IMR-90 (cell line): Measurements from ENCODE around the gene EML1. TPM values are rescaled to one million over a fixed set of nuclear protein-coding genes. Genes with fewer than 3 reads are reported as not detected.

Experiments
- ATAC-seq: fragments of 200-7000 bp; cut with Tn5 transposase; 2 replicates; pipeline ENCODE4 v1.9.1; 2020; ENCODE audit warnings: low read depth, mild to moderate bottlenecking, moderate library complexity
- BruUV-seq: library from RNA; stranded (reverse); fragments of 400-500 nt; replicated peaks from 2 replicates; lab custom pipeline; 2021; lab: Mats Ljungman, UMichigan
- CTCF ChIA-PET: fragments of 300-600 bp; formaldehyde crosslinking; extraction: SDS; loops from one replicate; lab custom pipeline; 2021; ENCODE audit warnings: antibody characterized with exemption; lab: Yijun Ruan, JAX
- POLR2A ChIA-PET: fragments of 300-600 bp; sonication (Branson Sonifier 250); formaldehyde crosslinking; loops from one replicate; lab custom pipeline; 2022; ENCODE audit warnings: antibody characterized with exemption; ENCODE audit not compliant: unreplicated experiment; lab: Charles Lee
- DNase-seq: peaks from one replicate; pipeline ENCODE4 v3.0.0; 2013
- H2AFZ ChIP-seq: replicated peaks from 2 replicates; pipeline ENCODE3; 2013; ENCODE audit warnings: low read length, mild to moderate bottlenecking; ENCODE audit not compliant: poor library complexity
- H2AK5ac ChIP-seq: 2 replicates; pipeline ENCODE4 v1.6.1; 2013; ENCODE audit warnings: low read depth, low read length, inconsistent platforms
- H2AK9ac ChIP-seq: replicated peaks from 2 replicates; pipeline ENCODE3; 2013; ENCODE audit warnings: mild to moderate bottlenecking, low read depth, low read length, moderate library complexity; ENCODE audit not compliant: poor library complexity
- H2BK120ac ChIP-seq: 2 replicates; pipeline ENCODE4 v1.6.1; 2013; ENCODE audit warnings: low read depth, low read length, inconsistent platforms
- H2BK15ac ChIP-seq: 3 replicates; pipeline ENCODE4 v1.6.1; 2013; ENCODE audit warnings: low read depth, low read length, inconsistent platforms
- H2BK20ac ChIP-seq: 2 replicates; pipeline ENCODE4 v1.6.1; 2013; ENCODE audit warnings: low read depth, mild to moderate bottlenecking, inconsistent platforms, low read length, moderate library complexity
- H2BK5ac ChIP-seq: 2 replicates; pipeline ENCODE4 v1.6.1; 2013; ENCODE audit warnings: mild to moderate bottlenecking, low read depth, low read length, inconsistent platforms; ENCODE audit not compliant: poor library complexity, severe bottlenecking
- H3K14ac ChIP-seq: replicated peaks from 2 replicates; pipeline ENCODE4 v1.6.1; 2013; ENCODE audit warnings: low read depth, low read length, inconsistent platforms
- H3K18ac ChIP-seq: 2 replicates; pipeline ENCODE4 v1.6.1; 2013; ENCODE audit warnings: low read depth, low read length, control low read depth
- H3K23ac ChIP-seq: 2 replicates; pipeline ENCODE4 v1.6.1; 2013; ENCODE audit warnings: low read depth, low read length, inconsistent platforms
- H3K27ac ChIP-seq: 2 replicates; pipeline ENCODE4 v1.5.1; 2013; ENCODE audit warnings: mild to moderate bottlenecking, control low read depth, low read length; ENCODE audit not compliant: insufficient read depth
- H3K27me3 ChIP-seq: 2 replicates; pipeline ENCODE4 v1.6.1; 2013; ENCODE audit warnings: low read length; ENCODE audit not compliant: control insufficient read depth, insufficient read depth
- H3K36me3 ChIP-seq: 2 replicates; pipeline ENCODE4 v1.6.1; 2013; ENCODE audit warnings: low read length, mixed read lengths; ENCODE audit not compliant: control insufficient read depth, insufficient read depth
- H3K4ac ChIP-seq: 2 replicates; pipeline ENCODE4 v1.6.1; 2013; ENCODE audit warnings: low read depth, low read length, inconsistent platforms
- H3K4me1 ChIP-seq: 2 replicates; pipeline ENCODE4 v1.6.1; 2013; ENCODE audit warnings: low read length, mixed read lengths; ENCODE audit not compliant: control insufficient read depth, insufficient read depth
- H3K4me2 ChIP-seq: 2 replicates; pipeline ENCODE4 v1.6.1; 2013; ENCODE audit warnings: low read depth, mild to moderate bottlenecking, control low read depth, low read length, moderate library complexity
- H3K4me3 ChIP-seq: 2 replicates; pipeline ENCODE4 v1.5.1; 2013; ENCODE audit warnings: low read depth, mild to moderate bottlenecking, control low read depth, low read length, moderate library complexity; ENCODE audit not compliant: insufficient read depth
- H3K56ac ChIP-seq: 2 replicates; pipeline ENCODE4 v1.6.1; 2013; ENCODE audit warnings: low read length, inconsistent platforms; ENCODE audit not compliant: insufficient read depth; ENCODE audit errors: extremely low read depth
- H3K79me1 ChIP-seq, 2 experiments: 2 replicates each; pipeline ENCODE4 v1.6.1; 2013; ENCODE audit warnings: low read length in 2 of 2, inconsistent platforms in 1 of 2, low read depth in 1 of 2
- H3K9ac ChIP-seq: 2 replicates; pipeline ENCODE4 v1.6.1; 2013; ENCODE audit warnings: low read depth, low read length, control low read depth
- H3K9me1 ChIP-seq: 2 replicates; pipeline ENCODE4 v1.6.1; 2013; ENCODE audit warnings: low read length, inconsistent platforms; ENCODE audit not compliant: insufficient read depth
- H3K9me3 ChIP-seq: 2 replicates; pipeline ENCODE4 v1.6.1; 2013; ENCODE audit warnings: low read length; ENCODE audit not compliant: control insufficient read depth, insufficient read depth
- H4K20me1 ChIP-seq: 2 replicates; pipeline ENCODE4 v1.6.1; 2013; ENCODE audit warnings: low read length, inconsistent platforms; ENCODE audit not compliant: insufficient read depth
- H4K5ac ChIP-seq: 2 replicates; pipeline ENCODE4 v1.6.1; 2013; ENCODE audit warnings: mild to moderate bottlenecking, low read depth, low read length, control low read depth
- H4K8ac ChIP-seq, 2 experiments: 2 replicates each; pipeline ENCODE4 v1.6.1; 2013; ENCODE audit warnings: low read depth in 2 of 2, low read length in 2 of 2, control low read depth in 1 of 2, inconsistent platforms in 1 of 2
- H4K91ac ChIP-seq: 2 replicates; pipeline ENCODE4 v1.6.1; 2013; ENCODE audit warnings: low read depth, low read length, inconsistent platforms; ENCODE audit not compliant: insufficient read depth
- BHLHE40 ChIP-seq: fragments of 150-350 bp; IDR thresholded peaks from 2 replicates; pipeline ENCODE4 v1.6.1; 2016; ENCODE audit warnings: mild to moderate bottlenecking, low read depth, low read length
- CEBPB ChIP-seq: IDR thresholded peaks from 2 replicates; pipeline ENCODE4 v1.6.1; 2012; ENCODE audit warnings: low read depth, low read length, improper control_type of control experiment
- CHD1 ChIP-seq: IDR thresholded peaks from 2 replicates; pipeline ENCODE4 v1.6.1; 2012; ENCODE audit warnings: low read depth, low read length, improper control_type of control experiment
- CTCF ChIP-seq: conservative IDR thresholded peaks from 2 replicates; pipeline ENCODE4 v1.5.1; 2012; ENCODE audit warnings: mild to moderate bottlenecking, low read depth, low read length, improper control_type of control experiment
- FOS ChIP-seq: fragments of 150-350 bp; IDR thresholded peaks from 2 replicates; pipeline ENCODE4 v1.6.1; 2016; ENCODE audit warnings: low read depth, low read length
- MAFK ChIP-seq: IDR thresholded peaks from 2 replicates; pipeline ENCODE4 v1.6.1; 2012; ENCODE audit warnings: low read depth, low read length, improper control_type of control experiment
- NFE2L2 ChIP-seq: fragments of 150-350 bp; IDR thresholded peaks from 2 replicates; pipeline ENCODE4 v1.6.1; 2016; ENCODE audit warnings: low read depth, mild to moderate bottlenecking, low read length
- POLR2A ChIP-seq: IDR thresholded peaks from 2 replicates; pipeline ENCODE4 v1.6.1; 2012; ENCODE audit warnings: mild to moderate bottlenecking, low read depth, low read length
- RAD21 ChIP-seq: IDR thresholded peaks from 2 replicates; pipeline ENCODE4 v1.6.1; 2012; ENCODE audit warnings: low read length, improper control_type of control experiment
- RCOR1 ChIP-seq: IDR thresholded peaks from 2 replicates; pipeline ENCODE4 v1.6.1; 2012; ENCODE audit warnings: mild to moderate bottlenecking, low read length, improper control_type of control experiment; ENCODE audit not compliant: insufficient replicate concordance
- RFX5 ChIP-seq: IDR thresholded peaks from 2 replicates; pipeline ENCODE4 v1.8.0; 2012; ENCODE audit warnings: low read depth, mild to moderate bottlenecking, low read length, moderate library complexity
- SMC3 ChIP-seq: fragments of 150-350 bp; IDR thresholded peaks from 2 replicates; pipeline ENCODE4 v1.6.1; 2016; ENCODE audit warnings: low read depth, mild to moderate bottlenecking, antibody characterized with exemption, low read length, moderate library complexity
- USF2 ChIP-seq: fragments of 150-350 bp; IDR thresholded peaks from 2 replicates; pipeline ENCODE4 v1.6.1; 2017; ENCODE audit warnings: mild to moderate bottlenecking, antibody characterized with exemption, low read length, low read depth
- whole genome bisulfite sequencing, 2 experiments: methylation state at CpG; one replicate each; pipeline versions ENCODE4 v1.1.5 to v1.1.7; 2013; ENCODE audit warnings: missing lambda C conversion rate in 2 of 2; ENCODE audit not compliant: insufficient read length in 1 of 2; ENCODE audit errors: extremely low coverage in 2 of 2; 5-methylcytosine and 5-hydroxymethylcytosine counted together
- dilution Hi-C: fragments of 300-500 bp; cut with HindIII; formaldehyde crosslinking; loops from one replicate; pipeline ENCODE4 v1.14.3; 2018; ENCODE audit warnings: low sequenced_read_pairs; ENCODE audit not compliant: unreplicated experiment
- in situ Hi-C: fragments of 300-500 bp; cut with MboI; formaldehyde crosslinking; loops from 3 replicates; pipeline ENCODE4 v1.14.3; 2019; ENCODE audit warnings: low sequenced_read_pairs, inconsistent platforms, mixed read lengths
- intact Hi-C: fragments of 100-400 bp; cut with micrococcal nuclease; formaldehyde crosslinking; loops from 2 replicates; pipeline ENCODE4 v1.10.0; 2022
- polyA plus RNA-seq, 3 experiments: library from polyadenylated mRNA; depleted of rRNA; stranded (reverse); fragments of >200 nt; gene quantifications; 2 replicates each; pipeline ENCODE4 v1.2.3, GENCODE V29; 2012; ENCODE audit warnings: low replicate concordance in 1 of 3
- total RNA-seq: library from RNA; depleted of rRNA; stranded (reverse); fragments of >200 nt; gene quantifications from 2 replicates; pipeline ENCODE4 v1.2.3, GENCODE V29; 2012
- TF ChIP-seq, protein P1 (sequence below): fragments of 150-350 bp; IDR thresholded peaks from 2 replicates; pipeline ENCODE4 v1.6.1; 2016; ENCODE audit warnings: low read depth, mild to moderate bottlenecking, low read length, moderate library complexity, borderline replicate concordance

EML1 gene
- total and polyA plus RNA-seq, 2 of the 4 experiments (the other 2 are of a cell fraction) = 14.0 to 42.3 TPM

- H3K9me3 ChIP-seq = no peaks in the 10 kb centered on the region
- POLR2A ChIA-PET = interaction anchor here (0.5 kb wide), 1 partner anchor 210 kb away, joined by 9 read pairs; no protein-coding TSS in a partner anchor
- TF ChIP-seq POLR2A = no peak
- TF ChIP-seq RFX5 = no peak
- no peak for TF ChIP-seq RCOR1
- no peak for TF ChIP-seq CHD1
- no peak for TF ChIP-seq RAD21
- TF ChIP-seq USF2 = no peak
- TF ChIP-seq FOS = no peak
- no peak for TF ChIP-seq SMC3
- no peak for TF ChIP-seq CEBPB
- no peak for TF ChIP-seq BHLHE40
- TF ChIP-seq, protein P1, sequence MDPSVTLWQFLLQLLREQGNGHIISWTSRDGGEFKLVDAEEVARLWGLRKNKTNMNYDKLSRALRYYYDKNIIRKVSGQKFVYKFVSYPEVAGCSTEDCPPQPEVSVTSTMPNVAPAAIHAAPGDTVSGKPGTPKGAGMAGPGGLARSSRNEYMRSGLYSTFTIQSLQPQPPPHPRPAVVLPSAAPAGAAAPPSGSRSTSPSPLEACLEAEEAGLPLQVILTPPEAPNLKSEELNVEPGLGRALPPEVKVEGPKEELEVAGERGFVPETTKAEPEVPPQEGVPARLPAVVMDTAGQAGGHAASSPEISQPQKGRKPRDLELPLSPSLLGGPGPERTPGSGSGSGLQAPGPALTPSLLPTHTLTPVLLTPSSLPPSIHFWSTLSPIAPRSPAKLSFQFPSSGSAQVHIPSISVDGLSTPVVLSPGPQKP = no peak
- no peak for TF ChIP-seq CTCF
- TF ChIP-seq NFE2L2 = no peak
- no peak for TF ChIP-seq MAFK
Measured at GRCh38 chr14:99983251-99984015, 190.2 kb downstream of the EML1 start.

More at GRCh38 chr14:99983251-99984015, 190.2 kb downstream of the EML1 start:
- DNase-seq (no peak), ATAC-seq (no peak)
- CTCF ChIA-PET = interaction anchor here (0.6 to 2.2 kb wide), 10 partner anchors 35 to 215 kb away, joined by 3 to 7 read pairs (median 3); no protein-coding TSS in a partner anchor
- no peak overlapping the region for H3K9ac ChIP-seq
- no peak overlapping the region for H3K23ac ChIP-seq
- no peak overlapping the region for H4K91ac ChIP-seq
- no peaks in the 10 kb centered on the region for H4K20me1 ChIP-seq
- no peak overlapping the region for H2BK15ac ChIP-seq
- H3K79me1 ChIP-seq = peaks cover 2 to 14% of the 10 kb centered on the region in 2 experiments
- no peak overlapping the region for H3K27ac ChIP-seq
- H3K4me2 ChIP-seq = no peak overlapping the region; the same call in 1 of the 2 replicates
- H3K18ac ChIP-seq = no peak overlapping the region; the same call in 1 of the 2 replicates
- H2AK5ac ChIP-seq = no peak overlapping the region; the same call in 1 of the 2 replicates
- H2AK9ac ChIP-seq = no peak overlapping the region
- no peak overlapping the region for H3K56ac ChIP-seq
- no peaks in the 10 kb centered on the region for H3K27me3 ChIP-seq
- no peak overlapping the region for H3K4me3 ChIP-seq
- no peak overlapping the region for H2BK20ac ChIP-seq
- 83% methylated on average over 3 of the region's 4 CpGs; no CpG with 5 or more reads in 1 of the 2 experiments for WGBS, 2 experiments
- no peak overlapping the region for H2BK120ac ChIP-seq
- H4K5ac ChIP-seq = peak overlapping the region; percentile 72
- in situ Hi-C loops (loop anchor here (5.0 to 10.0 kb wide), 2 partner anchors 129 to 211 kb away; no protein-coding TSS in a partner anchor), intact Hi-C loops (no loop called here), dilution Hi-C loops (no loop called here)
- H3K4ac ChIP-seq = no peak overlapping the region
- no peaks in the 10 kb centered on the region for H3K36me3 ChIP-seq
- H3K14ac ChIP-seq = no peak overlapping the region
- no peak overlapping the region for H2BK5ac ChIP-seq
- H4K8ac ChIP-seq = 0 out of 4 replicates have a peak overlapping the region, but pooled peaks of 1 of the 2 experiments have one; percentile 33
- BruUV-seq = no TSS peak
- H2AFZ ChIP-seq = no peak overlapping the region
- peaks cover 6% of the 10 kb centered on the region for H3K4me1 ChIP-seq
- no peaks in the 10 kb centered on the region for H3K9me1 ChIP-seq
